ENCODE data around the gene SLC44A2. TPM values are rescaled to one million over a fixed set of nuclear protein-coding genes. Genes with fewer than 3 reads are reported as not detected.
A peak's percentile ranks its signal among the peaks of the same experiment; 100 is the strongest.

The SLC44A2 gene
- total and polyA plus RNA-seq, 2 of the 13 experiments (the other 11 are each of a cell fraction or from before 2014, with no cell fraction given) = 2.4 to 5.6 TPM

- peak; percentile 65; the same call in 1 of the 2 replicates for TF ChIP-seq ZNF772 (CRISPR knock-in tag; IDR thresholded peaks at IDR 0.05)
- no peak for TF ChIP-seq ZNF382 (CRISPR knock-in tag; IDR thresholded peaks at IDR 0.05; ENCODE audit: borderline replicate concordance)
- TF ChIP-seq ZNF83 (CRISPR knock-in tag; IDR thresholded peaks at IDR 0.05; ENCODE audit: borderline replicate concordance) = peak; percentile 72; the same call in 1 of the 2 replicates
- peak; percentile 57; the same call in 1 of the 2 replicates for TF ChIP-seq MZF1 (CRISPR knock-in tag; IDR thresholded peaks at IDR 0.05; ENCODE audit: borderline replicate concordance)
- TF ChIP-seq, protein P1, sequence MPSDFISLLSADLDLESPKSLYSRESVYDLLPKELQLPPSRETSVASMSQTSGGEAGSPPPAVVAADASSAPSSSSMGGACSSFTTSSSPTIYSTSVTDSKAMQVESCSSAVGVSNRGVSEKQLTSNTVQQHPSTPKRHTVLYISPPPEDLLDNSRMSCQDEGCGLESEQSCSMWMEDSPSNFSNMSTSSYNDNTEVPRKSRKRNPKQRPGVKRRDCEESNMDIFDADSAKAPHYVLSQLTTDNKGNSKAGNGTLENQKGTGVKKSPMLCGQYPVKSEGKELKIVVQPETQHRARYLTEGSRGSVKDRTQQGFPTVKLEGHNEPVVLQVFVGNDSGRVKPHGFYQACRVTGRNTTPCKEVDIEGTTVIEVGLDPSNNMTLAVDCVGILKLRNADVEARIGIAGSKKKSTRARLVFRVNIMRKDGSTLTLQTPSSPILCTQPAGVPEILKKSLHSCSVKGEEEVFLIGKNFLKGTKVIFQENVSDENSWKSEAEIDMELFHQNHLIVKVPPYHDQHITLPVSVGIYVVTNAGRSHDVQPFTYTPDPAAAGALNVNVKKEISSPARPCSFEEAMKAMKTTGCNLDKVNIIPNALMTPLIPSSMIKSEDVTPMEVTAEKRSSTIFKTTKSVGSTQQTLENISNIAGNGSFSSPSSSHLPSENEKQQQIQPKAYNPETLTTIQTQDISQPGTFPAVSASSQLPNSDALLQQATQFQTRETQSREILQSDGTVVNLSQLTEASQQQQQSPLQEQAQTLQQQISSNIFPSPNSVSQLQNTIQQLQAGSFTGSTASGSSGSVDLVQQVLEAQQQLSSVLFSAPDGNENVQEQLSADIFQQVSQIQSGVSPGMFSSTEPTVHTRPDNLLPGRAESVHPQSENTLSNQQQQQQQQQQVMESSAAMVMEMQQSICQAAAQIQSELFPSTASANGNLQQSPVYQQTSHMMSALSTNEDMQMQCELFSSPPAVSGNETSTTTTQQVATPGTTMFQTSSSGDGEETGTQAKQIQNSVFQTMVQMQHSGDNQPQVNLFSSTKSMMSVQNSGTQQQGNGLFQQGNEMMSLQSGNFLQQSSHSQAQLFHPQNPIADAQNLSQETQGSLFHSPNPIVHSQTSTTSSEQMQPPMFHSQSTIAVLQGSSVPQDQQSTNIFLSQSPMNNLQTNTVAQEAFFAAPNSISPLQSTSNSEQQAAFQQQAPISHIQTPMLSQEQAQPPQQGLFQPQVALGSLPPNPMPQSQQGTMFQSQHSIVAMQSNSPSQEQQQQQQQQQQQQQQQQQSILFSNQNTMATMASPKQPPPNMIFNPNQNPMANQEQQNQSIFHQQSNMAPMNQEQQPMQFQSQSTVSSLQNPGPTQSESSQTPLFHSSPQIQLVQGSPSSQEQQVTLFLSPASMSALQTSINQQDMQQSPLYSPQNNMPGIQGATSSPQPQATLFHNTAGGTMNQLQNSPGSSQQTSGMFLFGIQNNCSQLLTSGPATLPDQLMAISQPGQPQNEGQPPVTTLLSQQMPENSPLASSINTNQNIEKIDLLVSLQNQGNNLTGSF (CRISPR knock-in tag; IDR thresholded peaks at IDR 0.05) = no peak
- TF ChIP-seq E2F5 (CRISPR knock-in tag; conservative IDR thresholded peaks at IDR 0.05) = peak; percentile 82; the same call in 1 of the 2 replicates
- peak; percentile 72; the same call in 1 of the 2 replicates for TF ChIP-seq ZNF317 (CRISPR knock-in tag; IDR thresholded peaks at IDR 0.05)
- peak; percentile 79 for TF ChIP-seq SMAD3 (CRISPR knock-in tag; IDR thresholded peaks at IDR 0.05)
- no peak for TF ChIP-seq STAG1 (CRISPR knock-in tag; IDR thresholded peaks at IDR 0.05)
- peak; percentile 83; the same call in 1 of the 2 replicates for TF ChIP-seq ZNF232 (CRISPR knock-in tag; IDR thresholded peaks at IDR 0.05; ENCODE audit: borderline replicate concordance)
- no peak for TF ChIP-seq SMARCE1 (IDR thresholded peaks at IDR 0.05; ENCODE audit: borderline replicate concordance)
- TF ChIP-seq, protein P2, sequence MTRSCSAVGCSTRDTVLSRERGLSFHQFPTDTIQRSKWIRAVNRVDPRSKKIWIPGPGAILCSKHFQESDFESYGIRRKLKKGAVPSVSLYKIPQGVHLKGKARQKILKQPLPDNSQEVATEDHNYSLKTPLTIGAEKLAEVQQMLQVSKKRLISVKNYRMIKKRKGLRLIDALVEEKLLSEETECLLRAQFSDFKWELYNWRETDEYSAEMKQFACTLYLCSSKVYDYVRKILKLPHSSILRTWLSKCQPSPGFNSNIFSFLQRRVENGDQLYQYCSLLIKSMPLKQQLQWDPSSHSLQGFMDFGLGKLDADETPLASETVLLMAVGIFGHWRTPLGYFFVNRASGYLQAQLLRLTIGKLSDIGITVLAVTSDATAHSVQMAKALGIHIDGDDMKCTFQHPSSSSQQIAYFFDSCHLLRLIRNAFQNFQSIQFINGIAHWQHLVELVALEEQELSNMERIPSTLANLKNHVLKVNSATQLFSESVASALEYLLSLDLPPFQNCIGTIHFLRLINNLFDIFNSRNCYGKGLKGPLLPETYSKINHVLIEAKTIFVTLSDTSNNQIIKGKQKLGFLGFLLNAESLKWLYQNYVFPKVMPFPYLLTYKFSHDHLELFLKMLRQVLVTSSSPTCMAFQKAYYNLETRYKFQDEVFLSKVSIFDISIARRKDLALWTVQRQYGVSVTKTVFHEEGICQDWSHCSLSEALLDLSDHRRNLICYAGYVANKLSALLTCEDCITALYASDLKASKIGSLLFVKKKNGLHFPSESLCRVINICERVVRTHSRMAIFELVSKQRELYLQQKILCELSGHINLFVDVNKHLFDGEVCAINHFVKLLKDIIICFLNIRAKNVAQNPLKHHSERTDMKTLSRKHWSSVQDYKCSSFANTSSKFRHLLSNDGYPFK (CRISPR knock-in tag; IDR thresholded peaks at IDR 0.05; ENCODE audit: borderline replicate concordance) = peak; percentile 97
- TF ChIP-seq ZNF547 (CRISPR knock-in tag; IDR thresholded peaks at IDR 0.05) = peak; percentile 35; the same call in 1 of the 2 replicates
- TF ChIP-seq HDAC1 (CRISPR knock-in tag; IDR thresholded peaks at IDR 0.05) = peak; percentile 89
- TF ChIP-seq, protein P3, sequence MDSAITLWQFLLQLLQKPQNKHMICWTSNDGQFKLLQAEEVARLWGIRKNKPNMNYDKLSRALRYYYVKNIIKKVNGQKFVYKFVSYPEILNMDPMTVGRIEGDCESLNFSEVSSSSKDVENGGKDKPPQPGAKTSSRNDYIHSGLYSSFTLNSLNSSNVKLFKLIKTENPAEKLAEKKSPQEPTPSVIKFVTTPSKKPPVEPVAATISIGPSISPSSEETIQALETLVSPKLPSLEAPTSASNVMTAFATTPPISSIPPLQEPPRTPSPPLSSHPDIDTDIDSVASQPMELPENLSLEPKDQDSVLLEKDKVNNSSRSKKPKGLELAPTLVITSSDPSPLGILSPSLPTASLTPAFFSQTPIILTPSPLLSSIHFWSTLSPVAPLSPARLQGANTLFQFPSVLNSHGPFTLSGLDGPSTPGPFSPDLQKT (CRISPR knock-in tag; IDR thresholded peaks at IDR 0.05; ENCODE audit: borderline replicate concordance) = no peak
Measured at GRCh38 chr19:10653732-10654609, 28.6 kb downstream of the SLC44A2 start, which contains the start of gene ILF3 (continued).

All from HepG2 (cell line).